Activated CD4-positive, alpha-beta memory T cell treated with anti-CD3 and anti-CD28 coated beads for 36 hours (primary cell): ENCODE data around the gene FTO. TPM values are rescaled to one million over a fixed set of nuclear protein-coding genes. Genes with fewer than 3 reads are reported as not detected.

ENCODE experiments used
- CTCF ChIA-PET: fragments of 350-600 bp; sonication (Branson Sonifier 250); formaldehyde crosslinking; loops from one replicate; lab custom pipeline; 2021; ENCODE audit warnings: antibody characterized with exemption, inconsistent platforms; lab: Charles Lee
- POLR2A ChIA-PET: fragments of 350-600 bp; sonication (Branson Sonifier 250); formaldehyde crosslinking; loops from one replicate; lab custom pipeline; 2021; ENCODE audit warnings: antibody characterized with exemption; lab: Charles Lee
- DNase-seq: peaks from one replicate; pipeline ENCODE4 v3.0.0-alpha.2; 2020
- H3K27ac Mint-ChIP-seq: one replicate; pipeline ENCODE4 v1.8.0; 2021; ENCODE audit warnings: mixed read lengths
- H3K27me3 Mint-ChIP-seq: one replicate; pipeline ENCODE4 v1.8.0; 2021; ENCODE audit warnings: mixed read lengths
- H3K36me3 Mint-ChIP-seq: one replicate; pipeline ENCODE4 v1.8.0; 2021; ENCODE audit warnings: mixed read lengths
- H3K4me1 Mint-ChIP-seq: one replicate; pipeline ENCODE4 v1.8.0; 2021; ENCODE audit warnings: low read depth, mixed read lengths
- H3K4me3 Mint-ChIP-seq: one replicate; pipeline ENCODE4 v1.8.0; 2021; ENCODE audit warnings: mild to moderate bottlenecking, mixed read lengths
- H3K9me3 Mint-ChIP-seq: one replicate; pipeline ENCODE4 v1.8.0; 2021; ENCODE audit warnings: mixed read lengths
- intact Hi-C: fragments of 100-400 bp; cut with micrococcal nuclease; formaldehyde crosslinking; loops from one replicate; pipeline ENCODE4 v1.15.1; 2023
- total RNA-seq, 2 experiments: library from RNA; stranded (reverse); gene quantifications; one replicate each; pipeline ENCODE4 v1.2.3, GENCODE V29; 2021

The FTO gene
- total RNA-seq, 2 experiments from 2014 or later = 50.7 to 53.1 TPM

GRCh38 chr16:54112451-54113206, 408.7 kb downstream of the FTO start:
- Mint-ChIP-seq H3K36me3 (peaks cover 19% of the 10 kb centered on the region), H3K27ac (no peak overlapping the region), H3K4me1 (no peaks in the 10 kb centered on the region), H3K4me3 (no peak overlapping the region), H3K27me3 (no peaks in the 10 kb centered on the region), H3K9me3 (no peaks in the 10 kb centered on the region)
- CTCF ChIA-PET = no interaction called here
- no peak for DNase-seq
- POLR2A ChIA-PET = interaction anchor here (1.2 kb wide), 1 partner anchor 89 kb away, joined by 3 read pairs; no protein-coding TSS in a partner anchor
- intact Hi-C loops = no loop called here

- Mint-ChIP-seq H3K4me1 (no peaks in the 10 kb centered on the region), H3K27ac (no peak overlapping the region), H3K4me3 (no peak overlapping the region), H3K27me3 (no peaks in the 10 kb centered on the region), H3K9me3 (no peaks in the 10 kb centered on the region), H3K36me3 (peaks cover 19% of the 10 kb centered on the region)
- DNase-seq = no peak
- POLR2A ChIA-PET = interaction anchor here (0.6 kb wide), 1 partner anchor 230 kb away, joined by 3 read pairs; no protein-coding TSS in a partner anchor
- CTCF ChIA-PET = no interaction called here
- intact Hi-C loops = no loop called here
These were observed 411.6 kb downstream of the FTO start for GRCh38 chr16:54115558-54115957.

- Mint-ChIP-seq H3K27ac (no peak overlapping the region), H3K4me3 (no peak overlapping the region), H3K9me3 (no peaks in the 10 kb centered on the region), H3K27me3 (no peaks in the 10 kb centered on the region), H3K4me1 (no peaks in the 10 kb centered on the region), H3K36me3 (peaks cover 19% of the 10 kb centered on the region)
- ChIA-PET CTCF (no interaction called here), POLR2A (interaction anchor here (0.6 kb wide), 1 partner anchor 230 kb away, joined by 3 read pairs; no protein-coding TSS in a partner anchor)
- intact Hi-C loops = no loop called here
- no peak for DNase-seq
These were observed 412.2 kb downstream of the FTO start for GRCh38 chr16:54116124-54116655.

- CTCF ChIA-PET = no interaction called here
- Mint-ChIP-seq H3K27ac (no peak overlapping the region), H3K4me3 (no peak overlapping the region), H3K4me1 (no peaks in the 10 kb centered on the region), H3K36me3 (peaks cover 4% of the 10 kb centered on the region), H3K27me3 (no peaks in the 10 kb centered on the region), H3K9me3 (no peaks in the 10 kb centered on the region)
- POLR2A ChIA-PET = no interaction called here
- no peak for DNase-seq
- intact Hi-C loops = no loop called here
These were observed 414.9 kb downstream of the FTO start for GRCh38 chr16:54118846-54119245.

GRCh38 chr16:54120846-54121480, 417.0 kb downstream of the FTO start:
- Mint-ChIP-seq H3K36me3 (no peaks in the 10 kb centered on the region), H3K4me1 (no peaks in the 10 kb centered on the region), H3K9me3 (no peaks in the 10 kb centered on the region), H3K27ac (no peak overlapping the region), H3K27me3 (no peaks in the 10 kb centered on the region), H3K4me3 (no peak overlapping the region)
- POLR2A ChIA-PET = no interaction called here
- CTCF ChIA-PET = no interaction called here
- no peak for DNase-seq
- intact Hi-C loops = no loop called here

GRCh38 chr16:54121539-54122295, 417.8 kb downstream of the FTO start:
- H3K27me3 Mint-ChIP-seq = no peaks in the 10 kb centered on the region
- H3K4me1 Mint-ChIP-seq = no peaks in the 10 kb centered on the region

GRCh38 chr16:54123766-54124165, 419.8 kb downstream of the FTO start:
- Mint-ChIP-seq H3K27me3 (no peaks in the 10 kb centered on the region), H3K27ac (no peak overlapping the region), H3K9me3 (no peaks in the 10 kb centered on the region), H3K4me1 (peaks cover 2% of the 10 kb centered on the region), H3K36me3 (no peaks in the 10 kb centered on the region), H3K4me3 (no peak overlapping the region)
- CTCF ChIA-PET = no interaction called here
- DNase-seq = no peak
- POLR2A ChIA-PET = no interaction called here
- intact Hi-C loops = no loop called here

More at GRCh38 chr16:54121539-54122295, 417.8 kb downstream of the FTO start:
- intact Hi-C loops = no loop called here
- POLR2A ChIA-PET = no interaction called here
- Mint-ChIP-seq H3K4me3 (no peak overlapping the region), H3K27ac (no peak overlapping the region), H3K9me3 (no peaks in the 10 kb centered on the region), H3K36me3 (no peaks in the 10 kb centered on the region)
- no peak for DNase-seq
- CTCF ChIA-PET = no interaction called here

- Mint-ChIP-seq H3K9me3 (peaks cover 3% of the 10 kb centered on the region), H3K4me1 (peaks cover 2% of the 10 kb centered on the region), H3K4me3 (no peak overlapping the region), H3K27ac (no peak overlapping the region), H3K27me3 (no peaks in the 10 kb centered on the region), H3K36me3 (no peaks in the 10 kb centered on the region)
- intact Hi-C loops = no loop called here
- POLR2A ChIA-PET = interaction anchor here (0.5 kb wide), 1 partner anchor 879 kb away, joined by 3 read pairs; no protein-coding TSS in a partner anchor
- no peak for DNase-seq
- CTCF ChIA-PET = no interaction called here
These were observed 422.0 kb downstream of the FTO start for GRCh38 chr16:54125751-54126655.

- H3K27ac Mint-ChIP-seq = no peak overlapping the region
- peaks cover 3% of the 10 kb centered on the region for H3K27me3 Mint-ChIP-seq
- peaks cover 2% of the 10 kb centered on the region for H3K4me1 Mint-ChIP-seq
- no peak overlapping the region for H3K4me3 Mint-ChIP-seq
- DNase-seq = no peak
- H3K36me3 Mint-ChIP-seq = no peaks in the 10 kb centered on the region
- POLR2A ChIA-PET = interaction anchor here (0.5 kb wide), 1 partner anchor 880 kb away, joined by 3 read pairs; no protein-coding TSS in a partner anchor
- H3K9me3 Mint-ChIP-seq = peaks cover 3% of the 10 kb centered on the region
- CTCF ChIA-PET = no interaction called here
- intact Hi-C loops = no loop called here
These were observed 423.0 kb downstream of the FTO start for GRCh38 chr16:54126907-54127306.

GRCh38 chr16:54128629-54129234, 424.8 kb downstream of the FTO start:
- intact Hi-C loops = no loop called here
- Mint-ChIP-seq H3K4me1 (peaks cover 2% of the 10 kb centered on the region), H3K4me3 (no peak overlapping the region), H3K27me3 (peaks cover 3% of the 10 kb centered on the region), H3K36me3 (no peaks in the 10 kb centered on the region), H3K27ac (no peak overlapping the region), H3K9me3 (peaks cover 3% of the 10 kb centered on the region)
- no peak for DNase-seq
- CTCF ChIA-PET = interaction anchor here (1.1 kb wide), 1 partner anchor 11 kb away, joined by 3 read pairs; no protein-coding TSS in a partner anchor
- POLR2A ChIA-PET = no interaction called here

- H3K27me3 Mint-ChIP-seq = peaks cover 3% of the 10 kb centered on the region
- POLR2A ChIA-PET = no interaction called here
- no peaks in the 10 kb centered on the region for H3K36me3 Mint-ChIP-seq
- H3K27ac Mint-ChIP-seq = no peak overlapping the region
- CTCF ChIA-PET = interaction anchor here (1.1 kb wide), 1 partner anchor 12 kb away, joined by 3 read pairs; no protein-coding TSS in a partner anchor
- H3K4me3 Mint-ChIP-seq = no peak overlapping the region
- peaks cover 2% of the 10 kb centered on the region for H3K4me1 Mint-ChIP-seq
- intact Hi-C loops = no loop called here
- H3K9me3 Mint-ChIP-seq = peaks cover 3% of the 10 kb centered on the region
- no peak for DNase-seq
These were observed 425.9 kb downstream of the FTO start for GRCh38 chr16:54129810-54130209.
